Neural progenitor cell (in vitro differentiated cells): ENCODE data around the gene ZNF625.

Source experiments
- CTCF ChIP-seq: fragments of 200-600 bp; sonication (generic); IDR thresholded peaks from 2 replicates; pipeline ENCODE4 v1.5.1; 2017; ENCODE audit warnings: antibody characterized with exemption, mild to moderate bottlenecking
- EZH2 ChIP-seq: fragments of 200-600 bp; sonication (generic); IDR thresholded peaks from 2 replicates; pipeline ENCODE4 v1.6.1; 2017; ENCODE audit warnings: antibody characterized with exemption, mild to moderate bottlenecking, moderate library complexity
- EZH2phosphoT487 ChIP-seq: fragments of 200-600 bp; sonication (generic); IDR thresholded peaks from 2 replicates; pipeline ENCODE4 v1.6.1; 2017; ENCODE audit warnings: antibody characterized with exemption

DNA sequence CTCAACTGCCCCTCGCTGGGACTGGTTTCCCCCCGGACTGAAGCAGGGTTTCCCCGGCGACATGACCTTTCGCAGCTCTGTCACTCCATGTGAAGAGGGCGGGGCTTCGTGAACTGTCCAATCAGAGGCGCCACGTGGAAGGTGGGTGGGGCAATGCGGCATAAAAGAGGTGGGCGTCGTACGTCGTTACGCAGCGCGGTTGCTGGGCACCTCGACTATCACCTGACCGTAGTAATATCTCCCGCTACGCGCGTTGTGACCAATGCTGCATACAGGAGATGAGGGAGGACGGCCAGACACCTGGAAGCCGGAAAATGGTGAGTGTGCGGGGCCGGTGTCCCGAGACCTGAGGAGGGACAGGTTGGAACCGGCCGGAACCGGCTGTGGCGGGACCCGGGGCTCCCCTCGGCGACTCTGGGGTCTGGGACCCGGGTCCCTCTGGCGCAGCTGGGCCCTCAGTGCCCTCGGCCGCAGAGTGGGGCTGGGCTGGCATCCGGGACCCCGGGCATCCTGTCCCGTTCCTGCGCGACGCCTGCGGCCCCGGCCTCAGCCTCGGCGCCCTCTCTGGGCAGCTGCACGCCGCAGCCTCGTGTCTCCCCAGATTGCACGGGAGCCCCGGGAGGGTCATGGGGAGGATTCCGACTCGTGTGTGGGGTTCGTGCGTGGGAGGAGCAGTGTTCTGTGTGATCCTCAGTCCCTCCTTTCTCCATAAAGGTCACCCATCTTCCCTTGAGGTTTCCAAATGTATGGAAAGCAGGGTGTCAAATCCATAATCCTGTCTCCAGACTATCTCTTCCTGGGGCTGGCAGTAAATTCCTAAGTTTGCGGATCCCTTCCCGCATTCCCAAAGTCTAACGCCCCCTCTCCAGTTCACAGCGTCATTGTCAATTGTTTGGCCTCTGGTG lies 38.5 kb upstream of the ZNF625 start:
- TF ChIP-seq CTCF (no peak), EZH2 (no peak), EZH2phosphoT487 (no peak)
